Lower leg skin (tissue), 4 donors: Measurements from ENCODE around the gene ZNF474. TPM values are rescaled to one million over a fixed set of nuclear protein-coding genes. Genes with fewer than 3 reads are reported as not detected.

ENCODE experiments used
- DNase-seq, 2 donors: peaks; one replicate each; pipeline ENCODE4 v3.0.0-alpha.2; 2019; ENCODE audit warnings: low spot score in 2 of 2
- H3K4me3 ChIP-seq: fragments of 200-600 bp; sonication (generic); 2 replicates; pipeline ENCODE4 v1.5.1; 2017; ENCODE audit warnings: mild to moderate bottlenecking, low read depth; ENCODE audit not compliant: poor library complexity, severe bottlenecking
- POLR2A ChIP-seq, 2 donors: fragments of 450-650 bp; IDR thresholded peaks; one replicate each; pipeline ENCODE4 v1.6.1; 2016 to 2017; ENCODE audit warnings: antibody characterized with exemption in 2 of 2, mild to moderate bottlenecking in 1 of 2, moderate library complexity in 1 of 2
- WGBS, 2 donors: methylation state at CpG; one replicate each; pipeline ENCODE4 v1.1.5; 2018; 5-methylcytosine and 5-hydroxymethylcytosine counted together
- intact Hi-C: fragments of 100-400 bp; cut with DNase I; formaldehyde crosslinking; loops from one replicate; pipeline ENCODE4 v1.15.0; 2023; ENCODE audit warnings: low total_unique reads
- total RNA-seq, 4 donors: library from RNA; depleted of rRNA; stranded (reverse); fragments of >200 nt; gene quantifications; one replicate each; pipeline ENCODE4 v1.1.0, GENCODE V29; 2016
- TF ChIP-seq, protein P1 (sequence below), 3 donors: fragments of 450-650 bp; IDR thresholded peaks; one replicate each; pipeline ENCODE4 v1.5.1; 2016; ENCODE audit warnings: antibody characterized with exemption in 3 of 3, mild to moderate bottlenecking in 3 of 3, moderate library complexity in 2 of 3

ZNF474 gene
- total RNA-seq, 4 donors from 2014 or later = 0.15 to 0.91 (median 0.68) TPM; not detected in 1

DNA sequence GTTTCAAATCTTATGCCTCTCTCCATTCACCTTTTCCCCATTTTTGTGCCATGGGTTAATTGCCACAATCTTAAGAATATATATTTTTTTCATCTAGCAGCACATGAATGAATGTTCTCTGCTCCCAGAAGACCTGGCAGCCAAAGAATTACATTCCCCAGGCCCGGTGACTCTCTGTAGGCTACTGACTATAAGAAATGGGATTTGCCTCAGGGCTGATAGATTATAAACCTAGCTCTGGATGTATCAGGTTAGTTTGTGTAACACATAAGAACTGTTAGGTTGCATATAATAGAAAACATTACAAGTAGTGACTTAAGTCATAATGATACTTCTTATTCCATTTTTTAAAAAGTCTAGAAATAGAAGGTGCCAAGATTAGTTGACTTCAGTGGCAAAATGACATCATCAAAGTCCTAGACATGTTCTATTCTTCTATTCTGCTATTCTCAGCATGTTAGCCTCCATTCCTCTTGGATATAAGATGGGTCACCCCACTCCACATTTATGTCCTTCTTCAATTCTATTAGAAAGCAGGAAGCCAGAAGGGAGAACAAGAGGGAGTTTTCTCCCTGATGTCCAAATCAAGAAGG lies 10.9 kb upstream of the ZNF474 start:
- no peak overlapping the region for H3K4me3 ChIP-seq
- WGBS, 2 donors = 48 to 56% methylated on average over 1 of the region's 1 CpG
- no peak for DNase-seq
- TF ChIP-seq, protein P1, sequence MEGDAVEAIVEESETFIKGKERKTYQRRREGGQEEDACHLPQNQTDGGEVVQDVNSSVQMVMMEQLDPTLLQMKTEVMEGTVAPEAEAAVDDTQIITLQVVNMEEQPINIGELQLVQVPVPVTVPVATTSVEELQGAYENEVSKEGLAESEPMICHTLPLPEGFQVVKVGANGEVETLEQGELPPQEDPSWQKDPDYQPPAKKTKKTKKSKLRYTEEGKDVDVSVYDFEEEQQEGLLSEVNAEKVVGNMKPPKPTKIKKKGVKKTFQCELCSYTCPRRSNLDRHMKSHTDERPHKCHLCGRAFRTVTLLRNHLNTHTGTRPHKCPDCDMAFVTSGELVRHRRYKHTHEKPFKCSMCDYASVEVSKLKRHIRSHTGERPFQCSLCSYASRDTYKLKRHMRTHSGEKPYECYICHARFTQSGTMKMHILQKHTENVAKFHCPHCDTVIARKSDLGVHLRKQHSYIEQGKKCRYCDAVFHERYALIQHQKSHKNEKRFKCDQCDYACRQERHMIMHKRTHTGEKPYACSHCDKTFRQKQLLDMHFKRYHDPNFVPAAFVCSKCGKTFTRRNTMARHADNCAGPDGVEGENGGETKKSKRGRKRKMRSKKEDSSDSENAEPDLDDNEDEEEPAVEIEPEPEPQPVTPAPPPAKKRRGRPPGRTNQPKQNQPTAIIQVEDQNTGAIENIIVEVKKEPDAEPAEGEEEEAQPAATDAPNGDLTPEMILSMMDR (IDR thresholded peaks at IDR 0.05) = no peak
- no peak for TF ChIP-seq POLR2A (IDR thresholded peaks at IDR 0.05)
- intact Hi-C loops = no loop called here

DNA sequence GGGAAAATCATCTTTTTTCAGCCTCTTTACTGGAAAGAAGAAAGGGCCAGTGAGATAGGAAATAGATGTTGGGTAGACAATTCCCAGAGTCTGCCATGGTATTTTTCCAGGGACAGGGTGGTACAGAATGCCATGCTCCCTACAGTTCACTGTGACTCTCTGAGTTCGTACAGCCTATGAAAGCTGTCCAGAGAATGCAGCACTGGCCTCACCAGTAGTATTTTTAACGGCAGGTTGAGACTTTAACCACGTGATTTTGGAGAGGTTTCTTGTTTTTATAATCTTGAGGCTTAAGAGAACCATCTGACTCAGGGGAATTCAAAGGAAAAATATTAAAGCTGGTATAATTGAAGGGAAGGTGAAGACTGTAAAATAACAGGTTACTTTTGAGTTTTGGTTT lies 10.1 kb upstream of the ZNF474 start:
- TF ChIP-seq, protein P1 (IDR thresholded peaks at IDR 0.05) = no peak
- TF ChIP-seq POLR2A (IDR thresholded peaks at IDR 0.05) = no peak
- intact Hi-C loops = no loop called here
- no peak for DNase-seq
- H3K4me3 ChIP-seq = no peak overlapping the region
- 75 to 86% methylated on average over 3 of the region's 3 CpGs for WGBS, 2 donors

DNA sequence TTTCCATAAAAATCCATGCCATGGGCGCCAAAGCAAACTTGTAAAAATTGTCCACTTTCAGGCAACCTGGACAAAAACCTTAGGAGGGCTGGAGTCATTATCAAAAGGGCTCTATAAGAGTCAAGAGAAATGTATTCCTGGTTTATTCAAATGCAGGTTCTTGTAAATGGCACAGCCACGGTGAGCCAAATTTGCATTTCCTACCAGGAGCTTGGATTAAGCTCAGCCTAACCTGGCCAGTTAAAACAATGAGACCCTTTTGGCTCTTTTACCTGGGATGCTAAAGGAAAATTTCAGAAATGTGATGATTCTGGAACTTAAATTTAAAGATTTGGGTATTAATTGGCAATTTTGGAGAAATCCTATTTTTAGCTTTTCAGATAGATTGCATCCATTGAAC lies 8.9 kb upstream of the ZNF474 start:
- intact Hi-C loops = no loop called here
- no peak overlapping the region for H3K4me3 ChIP-seq
- TF ChIP-seq, protein P1 (IDR thresholded peaks at IDR 0.05) = no peak
- no peak for TF ChIP-seq POLR2A (IDR thresholded peaks at IDR 0.05)
- DNase-seq = no peak
- 85% methylated on average over 2 of the region's 2 CpGs for WGBS, 2 donors

DNA sequence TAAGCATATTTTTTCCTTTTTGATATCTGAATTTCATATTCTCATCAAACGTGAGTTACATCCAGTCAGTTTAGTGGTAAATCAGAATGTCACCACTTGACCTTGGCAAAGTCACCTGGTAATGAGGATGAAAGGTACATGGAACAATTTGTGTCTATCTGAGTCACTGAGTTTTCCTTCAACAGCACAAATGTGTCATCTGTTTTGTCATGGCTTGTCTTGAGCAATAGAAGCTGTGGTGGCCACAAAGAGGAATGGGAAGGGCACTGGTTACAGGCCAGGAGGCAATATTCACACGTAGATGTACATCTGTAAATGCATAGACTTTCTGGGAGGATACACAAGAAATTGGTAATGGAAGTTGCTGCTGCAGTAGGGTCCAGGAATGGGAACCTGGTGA lies 8.4 kb upstream of the ZNF474 start:
- no peak overlapping the region for H3K4me3 ChIP-seq
- intact Hi-C loops = no loop called here
- TF ChIP-seq POLR2A (IDR thresholded peaks at IDR 0.05) = no peak
- TF ChIP-seq, protein P1 (IDR thresholded peaks at IDR 0.05) = no peak
- peak in 1 of 2 donors; percentile 59 for DNase-seq
- 51 to 52% methylated on average over 2 of the region's 2 CpGs for WGBS, 2 donors

DNA sequence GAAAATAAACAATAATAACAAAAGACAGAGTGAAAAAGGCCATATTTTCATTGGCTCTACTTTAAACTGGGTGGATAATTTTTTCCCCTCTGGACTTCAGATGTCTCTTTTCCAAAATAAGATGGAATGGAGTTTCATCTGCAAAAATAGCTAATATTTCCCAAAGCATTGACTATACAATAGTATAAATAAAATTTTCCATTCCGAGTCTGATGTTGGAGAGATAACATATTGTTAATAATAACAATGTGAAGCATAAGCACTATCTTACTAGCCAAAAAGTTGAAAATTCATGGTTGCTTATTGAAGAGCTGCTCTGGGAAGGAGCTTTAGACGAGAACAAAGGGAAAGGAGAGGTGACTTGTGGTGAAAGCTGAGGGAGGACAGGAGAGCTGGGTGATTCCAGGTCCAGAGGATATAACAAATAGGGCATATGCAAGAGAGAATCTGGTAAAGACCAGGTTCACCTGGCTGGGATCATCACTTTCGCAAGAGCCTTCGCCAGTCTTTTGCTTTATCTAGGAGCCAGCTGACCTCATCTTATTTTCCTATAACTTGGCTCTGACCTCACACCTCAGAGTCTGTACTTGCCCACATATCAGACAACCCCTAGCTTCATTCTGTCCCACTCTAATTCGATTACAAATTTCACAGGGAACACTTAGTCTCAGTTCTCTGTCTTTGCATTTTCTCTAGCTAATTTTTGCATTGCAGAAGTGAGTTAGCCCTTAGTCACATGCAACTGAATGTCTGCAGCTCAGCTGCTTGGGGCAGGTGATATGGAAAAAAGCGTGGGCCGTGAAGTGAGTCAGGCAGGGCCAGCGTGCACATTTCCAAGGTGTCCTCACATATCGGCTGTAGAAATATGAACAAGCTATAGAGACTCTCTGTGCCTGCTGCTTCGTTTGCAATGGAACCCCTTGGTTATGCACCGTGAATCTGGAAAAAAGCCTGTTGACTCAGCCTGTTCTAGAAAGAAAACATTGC lies 7.6 kb upstream of the ZNF474 start:
- WGBS, 2 donors = 59 to 85% methylated on average over 11 of the region's 11 CpGs
- no peak for DNase-seq
- TF ChIP-seq POLR2A (IDR thresholded peaks at IDR 0.05) = no peak
- TF ChIP-seq, protein P1 (IDR thresholded peaks at IDR 0.05) = no peak
- intact Hi-C loops = no loop called here
- no peak overlapping the region for H3K4me3 ChIP-seq
